ENCODE data around the gene RARA.

DNA sequence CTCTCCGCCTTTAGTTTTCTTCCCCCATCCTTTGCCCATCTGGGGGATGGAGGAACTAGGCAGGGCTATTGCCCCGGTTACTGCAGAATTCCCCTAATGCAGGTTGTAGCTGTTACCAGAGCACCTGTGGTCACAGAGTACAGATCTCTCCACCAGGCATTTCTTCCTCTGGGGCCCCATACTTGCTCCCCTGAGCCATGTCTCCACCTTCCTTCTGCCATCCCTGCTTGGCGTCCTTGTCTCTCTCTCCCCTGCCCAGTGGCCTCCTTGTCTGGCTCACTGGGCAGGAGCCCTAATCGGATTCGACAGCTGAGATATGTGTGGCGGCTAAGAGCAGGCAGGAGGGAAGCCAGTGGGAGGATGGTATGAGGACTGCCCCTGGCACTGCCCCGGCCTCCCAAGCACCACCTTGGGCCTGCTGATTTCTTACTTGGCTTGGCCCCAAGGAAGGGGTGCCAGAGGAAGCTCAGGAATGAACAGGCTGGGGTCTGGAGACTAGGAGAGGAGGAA, 2.0 kb downstream of the RARA start:
- TF ChIP-seq, protein P1, sequence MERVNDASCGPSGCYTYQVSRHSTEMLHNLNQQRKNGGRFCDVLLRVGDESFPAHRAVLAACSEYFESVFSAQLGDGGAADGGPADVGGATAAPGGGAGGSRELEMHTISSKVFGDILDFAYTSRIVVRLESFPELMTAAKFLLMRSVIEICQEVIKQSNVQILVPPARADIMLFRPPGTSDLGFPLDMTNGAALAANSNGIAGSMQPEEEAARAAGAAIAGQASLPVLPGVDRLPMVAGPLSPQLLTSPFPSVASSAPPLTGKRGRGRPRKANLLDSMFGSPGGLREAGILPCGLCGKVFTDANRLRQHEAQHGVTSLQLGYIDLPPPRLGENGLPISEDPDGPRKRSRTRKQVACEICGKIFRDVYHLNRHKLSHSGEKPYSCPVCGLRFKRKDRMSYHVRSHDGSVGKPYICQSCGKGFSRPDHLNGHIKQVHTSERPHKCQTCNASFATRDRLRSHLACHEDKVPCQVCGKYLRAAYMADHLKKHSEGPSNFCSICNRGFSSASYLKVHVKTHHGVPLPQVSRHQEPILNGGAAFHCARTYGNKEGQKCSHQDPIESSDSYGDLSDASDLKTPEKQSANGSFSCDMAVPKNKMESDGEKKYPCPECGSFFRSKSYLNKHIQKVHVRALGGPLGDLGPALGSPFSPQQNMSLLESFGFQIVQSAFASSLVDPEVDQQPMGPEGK (CRISPR knock-in tag; IDR thresholded peaks at IDR 0.05; ENCODE audit: borderline replicate concordance): no peak
- TF ChIP-seq OSR1 (CRISPR knock-in tag; IDR thresholded peaks at IDR 0.05): no peak
- TF ChIP-seq, protein P2, sequence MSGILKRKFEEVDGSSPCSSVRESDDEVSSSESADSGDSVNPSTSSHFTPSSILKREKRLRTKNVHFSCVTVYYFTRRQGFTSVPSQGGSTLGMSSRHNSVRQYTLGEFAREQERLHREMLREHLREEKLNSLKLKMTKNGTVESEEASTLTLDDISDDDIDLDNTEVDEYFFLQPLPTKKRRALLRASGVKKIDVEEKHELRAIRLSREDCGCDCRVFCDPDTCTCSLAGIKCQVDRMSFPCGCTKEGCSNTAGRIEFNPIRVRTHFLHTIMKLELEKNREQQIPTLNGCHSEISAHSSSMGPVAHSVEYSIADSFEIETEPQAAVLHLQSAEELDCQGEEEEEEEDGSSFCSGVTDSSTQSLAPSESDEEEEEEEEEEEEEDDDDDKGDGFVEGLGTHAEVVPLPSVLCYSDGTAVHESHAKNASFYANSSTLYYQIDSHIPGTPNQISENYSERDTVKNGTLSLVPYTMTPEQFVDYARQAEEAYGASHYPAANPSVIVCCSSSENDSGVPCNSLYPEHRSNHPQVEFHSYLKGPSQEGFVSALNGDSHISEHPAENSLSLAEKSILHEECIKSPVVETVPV (CRISPR knock-in tag; IDR thresholded peaks at IDR 0.05): no peak
- TF ChIP-seq TCF4 (CRISPR knock-in tag; IDR thresholded peaks at IDR 0.05; ENCODE audit: borderline replicate concordance): peak; percentile 80
